Right lobe of liver (tissue), 6 donors: ENCODE results near the gene ARFIP2. TPM values are rescaled to one million over a fixed set of nuclear protein-coding genes. Genes with fewer than 3 reads are reported as not detected.

Source experiments
- ATAC-seq, 4 donors: fragments of 200-7000 bp; cut with Tn5 transposase; one replicate each; pipeline ENCODE4 v1.9.1; 2020; ENCODE audit warnings: mild to moderate bottlenecking in 4 of 4, moderate library complexity in 4 of 4
- DNase-seq, 3 donors: peaks; one replicate each; pipeline ENCODE4 v3.0.0-alpha.2; 2020
- H3K27ac ChIP-seq, 3 donors: fragments of 200-600 bp; one replicate each; pipeline ENCODE4 v1.8.0; 2022
- H3K27me3 ChIP-seq, 2 donors: fragments of 200-600 bp; one replicate each; pipeline ENCODE4 v1.8.0; 2022
- H3K36me3 ChIP-seq, 4 donors: fragments of 200-600 bp; sonication (generic) in 1 of 4; one replicate each; pipeline versions ENCODE4 v1.5.1 to v1.8.0; 2017 to 2022; ENCODE audit warnings: control low read depth in 1 of 4
- H3K4me1 ChIP-seq, 4 donors: fragments of 200-600 bp; sonication (generic) in 1 of 4; one replicate each; pipeline versions ENCODE4 v1.5.1 to v1.8.0; 2017 to 2022; ENCODE audit warnings: control low read depth in 1 of 4
- H3K4me3 ChIP-seq, 3 donors: fragments of 200-600 bp; one replicate each; pipeline ENCODE4 v1.8.0; 2022
- H3K9me3 ChIP-seq, 4 donors: fragments of 200-600 bp; sonication (generic) in 1 of 4; one replicate each; pipeline versions ENCODE4 v1.5.1 to v1.8.0; 2017 to 2022; ENCODE audit warnings: control low read depth in 1 of 4
- CTCF ChIP-seq, 4 donors: fragments of 200-600 bp in 3 of 4; fragments of 450-650 bp in 1 of 4; IDR thresholded peaks; one replicate each; pipeline versions ENCODE4 v1.5.1 to v1.8.0; 2016 to 2022; ENCODE audit warnings: antibody characterized with exemption in 4 of 4, mild to moderate bottlenecking in 2 of 4
- POLR2A ChIP-seq: fragments of 450-650 bp; IDR thresholded peaks from one replicate; pipeline ENCODE4 v1.6.1; 2017; ENCODE audit warnings: antibody characterized with exemption, mild to moderate bottlenecking
- WGBS: methylation state at CpG from one replicate; pipeline ENCODE4 v1.1.6; 2018; ENCODE audit warnings: low coverage, low lambda C conversion rate; ENCODE audit not compliant: insufficient coverage; ENCODE audit errors: missing lambda C conversion rate; 5-methylcytosine and 5-hydroxymethylcytosine counted together
- intact Hi-C, 2 donors: fragments of 100-400 bp; cut with DNase I; formaldehyde crosslinking; loops; one replicate each; pipeline versions ENCODE4 v1.11.2 to v1.14.1; 2022
- total RNA-seq, 6 experiments: library from RNA; depleted of rRNA in 2 of 6; stranded (reverse); fragments of >200 nt in 2 of 6; fragmentation: NEBNext Ultra II Directional in 3 of 6; extraction: Animal tissue kit (Norgen Biotek cat#: 25700) in 3 of 6; gene quantifications; one replicate each; pipeline versions ENCODE4 v1.1.0 to v1.2.4, GENCODE V29; 2016 to 2023
- donor health status: DM: no; HTN: yes; CAD: no.
- donor health status: DM: no; HTN: no; CAD: no.
- donor health status: DM: no; HTN: no; CAD: no.
- donor health status: DM: no; HTN: yes; CAD: no.
- donor health status: DM: no; HTN: yes; CAD: no.

ARFIP2 gene
- total RNA-seq, 6 experiments from 2014 or later, result 14.6 to 33.3 (median 23.1) TPM

GRCh38 chr11:6474413-6474792, 6.7 kb downstream of the ARFIP2 start:
- H3K4me3 ChIP-seq, result peak overlapping the region; percentile 33 to 71 (median 50)
- TF ChIP-seq POLR2A (no peak), CTCF (IDR thresholded peaks at IDR 0.05) (no peak)
- no peak for DNase-seq
- H3K36me3 ChIP-seq, result peaks cover 0 to 24% (median 7%) of the 10 kb centered on the region in 4 donors
- peak overlapping the region; percentile 75 to 82 (median 79) for H3K27ac ChIP-seq
- H3K4me1 ChIP-seq, result peaks cover 0 to 19% (median 3%) of the 10 kb centered on the region in 4 donors
- intact Hi-C loops, result no loop called here
- H3K9me3 ChIP-seq, result no peaks in the 10 kb centered on the region
- ATAC-seq, result no peak
- 47% methylated on average over 3 of the region's 7 CpGs for WGBS
- no peaks in the 10 kb centered on the region for H3K27me3 ChIP-seq

GRCh38 chr11:6473451-6474412, 7.4 kb downstream of the ARFIP2 start, which contains the start of gene TRIM3:
TSS of gene TRIM3 (minus strand) at chr11:6473941. CDS start at chr11:6465695, 8,246 bp downstream.
- Histone ChIP-seq H3K27me3 (no peaks in the 10 kb centered on the region), H3K4me1 (peaks cover 0 to 22% (median 3%) of the 10 kb centered on the region in 4 donors), H3K27ac (peak within 1 kb of the TSS; percentile 75 to 82 (median 79)), H3K9me3 (no peaks in the 10 kb centered on the region), H3K36me3 (peaks cover 0 to 17% (median 6%) of the 10 kb centered on the region in 4 donors), H3K4me3 (peak within 1 kb of the TSS; percentile 70 to 76 (median 71))
- DNase-seq, result peak; percentile 96 to 97 (median 97)
- 1% methylated on average over 18 of the region's 87 CpGs for WGBS
- peak; percentile 84 to 95 (median 90) for ATAC-seq
- intact Hi-C loops, result no loop called here
- TF ChIP-seq CTCF (IDR thresholded peaks at IDR 0.05), result no peak
- TF ChIP-seq POLR2A, result peak; percentile 88

GRCh38 chr11:6472934-6473333, 8.2 kb downstream of the ARFIP2 start:
- Histone ChIP-seq H3K27me3 (no peaks in the 10 kb centered on the region), H3K36me3 (peaks cover 0 to 9% (median 3%) of the 10 kb centered on the region in 4 donors), H3K4me1 (peaks cover 0 to 22% (median 3%) of the 10 kb centered on the region in 4 donors), H3K27ac (no peak overlapping the region), H3K9me3 (no peaks in the 10 kb centered on the region), H3K4me3 (peak overlapping the region; percentile 70 to 76 (median 71))
- intact Hi-C loops, result no loop called here
- no peak for ATAC-seq
- TF ChIP-seq POLR2A (no peak), CTCF (IDR thresholded peaks at IDR 0.05) (no peak)
- DNase-seq, result no peak
- WGBS, result 83% methylated on average over 1 of the region's 1 CpG

GRCh38 chr11:6469599-6469998, 11.5 kb downstream of the ARFIP2 start:
- WGBS, result 100% methylated on average over 1 of the region's 1 CpG
- H3K4me1 ChIP-seq, result peaks cover 0 to 18% (median 3%) of the 10 kb centered on the region in 4 donors
- no peak for ATAC-seq
- intact Hi-C loops, result no loop called here
- H3K36me3 ChIP-seq, result no peaks in the 10 kb centered on the region
- H3K9me3 ChIP-seq, result no peaks in the 10 kb centered on the region
- no peak overlapping the region for H3K4me3 ChIP-seq
- no peak overlapping the region for H3K27ac ChIP-seq
- DNase-seq, result no peak
- H3K27me3 ChIP-seq, result no peaks in the 10 kb centered on the region
- TF ChIP-seq CTCF (IDR thresholded peaks at IDR 0.05), result no peak
- no peak for TF ChIP-seq POLR2A
